ENCODE data around the gene SOS1.

- TF ChIP-seq, protein P1, sequence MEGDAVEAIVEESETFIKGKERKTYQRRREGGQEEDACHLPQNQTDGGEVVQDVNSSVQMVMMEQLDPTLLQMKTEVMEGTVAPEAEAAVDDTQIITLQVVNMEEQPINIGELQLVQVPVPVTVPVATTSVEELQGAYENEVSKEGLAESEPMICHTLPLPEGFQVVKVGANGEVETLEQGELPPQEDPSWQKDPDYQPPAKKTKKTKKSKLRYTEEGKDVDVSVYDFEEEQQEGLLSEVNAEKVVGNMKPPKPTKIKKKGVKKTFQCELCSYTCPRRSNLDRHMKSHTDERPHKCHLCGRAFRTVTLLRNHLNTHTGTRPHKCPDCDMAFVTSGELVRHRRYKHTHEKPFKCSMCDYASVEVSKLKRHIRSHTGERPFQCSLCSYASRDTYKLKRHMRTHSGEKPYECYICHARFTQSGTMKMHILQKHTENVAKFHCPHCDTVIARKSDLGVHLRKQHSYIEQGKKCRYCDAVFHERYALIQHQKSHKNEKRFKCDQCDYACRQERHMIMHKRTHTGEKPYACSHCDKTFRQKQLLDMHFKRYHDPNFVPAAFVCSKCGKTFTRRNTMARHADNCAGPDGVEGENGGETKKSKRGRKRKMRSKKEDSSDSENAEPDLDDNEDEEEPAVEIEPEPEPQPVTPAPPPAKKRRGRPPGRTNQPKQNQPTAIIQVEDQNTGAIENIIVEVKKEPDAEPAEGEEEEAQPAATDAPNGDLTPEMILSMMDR (IDR thresholded peaks at IDR 0.05): no peak
- no peak for TF ChIP-seq EZH2 (IDR thresholded peaks at IDR 0.05; ENCODE audit: borderline replicate concordance, insufficient read depth, low read depth, low read length, poor library complexity, severe bottlenecking)
These were observed 154.8 kb downstream of the SOS1 start for GRCh38 chr2:38966006-38966405.

All from B cell (primary cell).